ENCODE measurements around the gene CELF4.

CELF4 gene

DNA sequence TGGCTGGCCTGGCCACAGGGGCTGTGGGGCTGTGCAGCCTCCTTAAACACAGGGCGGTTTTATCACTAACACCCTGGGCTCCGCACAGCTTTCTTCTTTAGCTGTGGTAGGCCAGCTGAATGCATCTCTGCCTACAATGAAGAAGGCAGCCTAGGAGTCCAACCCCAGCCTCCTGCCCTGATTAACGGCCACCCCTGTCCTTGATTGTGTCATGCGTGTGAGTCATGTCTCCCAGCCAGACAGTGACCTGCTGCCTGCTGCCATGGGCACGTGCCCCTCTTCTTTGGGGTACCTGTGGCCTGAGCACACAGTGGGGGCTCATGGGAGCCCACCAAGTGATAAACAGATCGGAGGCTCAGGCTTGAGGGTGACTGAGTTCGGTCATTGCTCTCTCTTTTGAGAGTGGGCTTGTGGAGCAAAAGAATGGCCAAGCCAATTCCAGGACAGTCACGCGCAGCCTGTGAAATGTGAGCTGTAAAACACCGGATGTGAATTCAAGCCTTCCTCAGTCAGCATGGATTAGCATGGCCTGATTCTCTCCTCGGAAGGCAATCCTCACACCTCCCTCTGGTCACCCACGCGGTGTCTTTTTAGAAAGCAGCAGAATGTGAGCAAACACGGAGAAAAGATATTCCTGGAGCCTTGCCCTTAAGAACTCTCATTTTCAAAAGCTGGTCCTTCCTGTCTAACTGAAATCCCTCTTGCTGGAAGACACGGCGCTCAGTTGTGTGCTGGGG lies 144.1 kb downstream of the CELF4 start:
- H3K9me3 ChIP-seq (ENCODE audit: control insufficient read depth, insufficient read depth, low read length) = no peaks in the 10 kb centered on the region
- no peaks in the 10 kb centered on the region for H4K20me1 ChIP-seq (ENCODE audit: control insufficient read depth, insufficient read depth, low read depth, low read length)
- no peak overlapping the region for H3K4me3 ChIP-seq (ENCODE audit: low read length)
- H3K9me2 ChIP-seq (replicated peaks; ENCODE audit: control insufficient read depth, low read length) = no peaks in the 10 kb centered on the region
- no peaks in the 10 kb centered on the region for H3K27me3 ChIP-seq (ENCODE audit: control insufficient read depth, low read length)
- H3K79me2 ChIP-seq (ENCODE audit: control insufficient read depth, low read length) = no peaks in the 10 kb centered on the region
- no peak overlapping the region for H3K27ac ChIP-seq (ENCODE audit: low read depth, low read length)
- H3K4me1 ChIP-seq (ENCODE audit: control insufficient read depth, low read length) = no peaks in the 10 kb centered on the region
- no peak overlapping the region for H3K4me2 ChIP-seq (ENCODE audit: low read length)
- no peaks in the 10 kb centered on the region for H3F3A ChIP-seq (ENCODE audit: control insufficient read depth, insufficient read depth)
- no peak for TF ChIP-seq CTCF (IDR thresholded peaks at IDR 0.05; ENCODE audit: low read depth, low read length, poor library complexity, severe bottlenecking)
- no peak for TF ChIP-seq EZH2phosphoT487 (IDR thresholded peaks at IDR 0.05; ENCODE audit: borderline replicate concordance, low read length)
- no peaks in the 10 kb centered on the region for H3K36me3 ChIP-seq (ENCODE audit: control insufficient read depth, low read length)

DNA sequence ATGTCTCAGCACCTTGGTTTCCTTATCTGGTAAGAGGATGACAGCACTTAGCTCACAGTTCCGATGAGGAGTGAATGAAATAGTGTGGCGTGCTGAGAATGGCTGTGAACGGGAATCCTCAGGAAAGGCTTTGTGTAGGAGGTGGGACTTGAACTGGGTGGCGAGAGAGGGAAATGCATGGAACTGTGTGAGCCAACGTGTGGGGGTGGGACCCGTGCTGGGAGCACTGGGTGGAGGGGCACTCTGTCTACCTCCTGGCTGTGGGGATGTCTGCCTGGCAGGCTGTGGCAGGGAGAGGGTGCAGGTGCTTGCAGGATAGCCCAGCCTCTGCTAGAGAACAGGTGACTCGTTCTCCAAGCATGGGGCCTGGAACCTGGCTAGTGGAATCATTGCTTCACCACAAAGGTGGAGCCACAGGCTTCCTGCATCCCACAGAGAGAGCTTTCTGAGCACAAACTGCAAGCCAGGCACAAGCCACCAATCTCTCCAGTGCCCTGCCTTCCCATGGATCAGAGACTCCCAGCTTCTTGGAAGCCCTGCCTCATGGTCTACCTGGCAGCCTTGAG lies 145.2 kb downstream of the CELF4 start:
- H3K27me3 ChIP-seq (ENCODE audit: control insufficient read depth, low read length) = no peaks in the 10 kb centered on the region
- TF ChIP-seq EZH2phosphoT487 (IDR thresholded peaks at IDR 0.05; ENCODE audit: borderline replicate concordance, low read length) (no peak), CTCF (IDR thresholded peaks at IDR 0.05; ENCODE audit: low read depth, low read length, poor library complexity, severe bottlenecking) (no peak)
- no peak overlapping the region for H3K4me2 ChIP-seq (ENCODE audit: low read length)
- H3K79me2 ChIP-seq (ENCODE audit: control insufficient read depth, low read length) = no peaks in the 10 kb centered on the region
- no peaks in the 10 kb centered on the region for H3K9me3 ChIP-seq (ENCODE audit: control insufficient read depth, insufficient read depth, low read length)
- H3K4me1 ChIP-seq (ENCODE audit: control insufficient read depth, low read length) = no peaks in the 10 kb centered on the region
- H3F3A ChIP-seq (ENCODE audit: control insufficient read depth, insufficient read depth) = no peaks in the 10 kb centered on the region
- H3K36me3 ChIP-seq (ENCODE audit: control insufficient read depth, low read length) = no peaks in the 10 kb centered on the region
- H3K27ac ChIP-seq (ENCODE audit: low read depth, low read length) = no peak overlapping the region
- no peaks in the 10 kb centered on the region for H4K20me1 ChIP-seq (ENCODE audit: control insufficient read depth, insufficient read depth, low read depth, low read length)
- H3K9me2 ChIP-seq (replicated peaks; ENCODE audit: control insufficient read depth, low read length) = no peaks in the 10 kb centered on the region
- no peak overlapping the region for H3K4me3 ChIP-seq (ENCODE audit: low read length)

DNA sequence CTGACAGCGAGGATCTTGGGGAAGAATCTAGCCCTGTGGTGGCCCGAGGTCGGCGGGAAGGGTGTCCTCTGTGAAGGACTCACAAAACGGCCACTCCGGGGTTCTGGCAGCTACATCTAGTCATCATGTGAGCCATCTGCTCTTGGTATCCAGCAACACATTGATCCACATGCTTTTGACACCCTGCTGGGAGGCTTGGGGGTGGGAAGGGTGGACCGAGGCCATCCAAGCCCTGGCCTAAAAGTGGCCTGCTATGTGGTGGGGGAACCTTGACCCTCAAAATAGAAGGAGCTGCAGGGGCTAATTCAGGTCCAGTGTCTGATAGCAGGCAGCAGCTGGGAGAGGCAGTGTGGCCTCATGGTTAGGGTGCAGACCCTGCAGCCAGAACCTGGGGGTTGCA lies 145.7 kb downstream of the CELF4 start:
- H3K9me2 ChIP-seq (replicated peaks; ENCODE audit: control insufficient read depth, low read length) = no peaks in the 10 kb centered on the region
- H3K27ac ChIP-seq (ENCODE audit: low read depth, low read length) = no peak overlapping the region
- no peaks in the 10 kb centered on the region for H3K9me3 ChIP-seq (ENCODE audit: control insufficient read depth, insufficient read depth, low read length)
- H3K27me3 ChIP-seq (ENCODE audit: control insufficient read depth, low read length) = no peaks in the 10 kb centered on the region
- H3F3A ChIP-seq (ENCODE audit: control insufficient read depth, insufficient read depth) = no peaks in the 10 kb centered on the region
- no peaks in the 10 kb centered on the region for H3K79me2 ChIP-seq (ENCODE audit: control insufficient read depth, low read length)
- H3K36me3 ChIP-seq (ENCODE audit: control insufficient read depth, low read length) = no peaks in the 10 kb centered on the region
- no peak overlapping the region for H3K4me2 ChIP-seq (ENCODE audit: low read length)
- TF ChIP-seq EZH2phosphoT487 (IDR thresholded peaks at IDR 0.05; ENCODE audit: borderline replicate concordance, low read length) (no peak), CTCF (IDR thresholded peaks at IDR 0.05; ENCODE audit: low read depth, low read length, poor library complexity, severe bottlenecking) (no peak)
- no peak overlapping the region for H3K4me3 ChIP-seq (ENCODE audit: low read length)
- H3K4me1 ChIP-seq (ENCODE audit: control insufficient read depth, low read length) = no peaks in the 10 kb centered on the region
- no peaks in the 10 kb centered on the region for H4K20me1 ChIP-seq (ENCODE audit: control insufficient read depth, insufficient read depth, low read depth, low read length)
